ENCODE data around the gene PPIA. TPM values are rescaled to one million over a fixed set of nuclear protein-coding genes. Genes with fewer than 3 reads are reported as not detected.
A peak's percentile ranks its signal among the peaks of the same experiment; 100 is the strongest.

Gene PPIA
- 5,336 and 5,878 TPM in 2 replicates for total RNA-seq (2014; rRNA removed; shearing (Covaris generic))
- polyA plus RNA-seq (2015; cell fraction: cytosol; rRNA removed), result 6,834 and 7,121 TPM in 2 replicates
- 3,642 and 4,242 TPM in 2 replicates for polyA plus RNA-seq (2015; cell fraction: nucleus; rRNA removed)

- DNase-seq (ENCODE audit: low read depth), result peak; percentile 93
These were observed at the start of gene PPIA for GRCh38 chr7:44796504-44797328. Gene PPIA, plus strand, starts transcription at chr7:44796681. Its CDS starts 44 bp downstream, at chr7:44796725.

DNA sequence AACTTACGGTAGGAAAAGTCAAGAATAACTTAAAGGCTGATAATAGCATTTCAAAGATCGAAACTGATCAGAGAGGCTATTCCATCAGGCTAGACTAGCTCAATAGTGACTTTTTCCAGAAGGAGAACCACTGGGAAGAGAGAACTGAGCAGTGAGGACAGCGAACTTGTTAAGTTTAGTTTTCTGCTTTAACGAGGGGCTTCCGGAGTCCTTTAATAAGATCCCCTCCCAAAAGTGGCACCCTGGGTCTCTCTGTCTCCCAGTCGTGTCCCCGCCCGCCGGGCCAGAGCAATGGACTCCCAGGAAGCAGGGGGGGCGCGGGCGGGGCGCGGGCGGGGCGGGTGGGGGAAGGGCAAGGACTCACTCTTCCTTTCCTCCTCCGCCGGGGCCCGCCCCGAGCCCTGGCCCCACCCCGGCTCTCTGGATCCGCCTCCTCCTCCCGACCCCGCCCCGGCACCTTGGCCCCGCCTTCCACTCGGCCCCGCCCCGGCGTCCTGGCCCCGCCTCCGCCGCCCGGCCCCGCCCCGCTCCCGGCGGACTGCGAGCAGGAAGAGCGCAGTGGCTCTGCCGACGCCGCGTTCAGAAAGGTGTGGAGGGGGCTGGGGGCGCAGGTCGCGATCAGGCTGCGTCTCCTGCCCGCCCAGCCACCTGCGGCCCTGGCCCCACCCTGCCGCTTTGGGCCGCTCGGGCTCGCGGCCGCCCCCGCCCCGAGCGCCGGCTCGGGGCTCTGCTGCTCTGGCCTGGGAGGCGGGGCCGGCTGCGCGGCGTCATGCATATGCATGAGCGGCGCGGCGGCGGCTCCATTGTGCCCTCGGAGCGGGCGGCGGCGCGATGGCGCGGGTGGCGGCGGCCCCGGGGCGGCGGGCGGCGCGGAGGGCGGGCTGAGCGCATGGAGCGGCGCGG, 48.2 kb upstream of the PPIA start, which contains the start of gene ZMIZ2:
ZMIZ2 (plus strand) TSS at position 803 of the 903 bp plus-strand sequence. CDS start 7,403 bp downstream, outside the sequence.
- DNase-seq (ENCODE audit: low read depth), result peak; percentile 76

DNA sequence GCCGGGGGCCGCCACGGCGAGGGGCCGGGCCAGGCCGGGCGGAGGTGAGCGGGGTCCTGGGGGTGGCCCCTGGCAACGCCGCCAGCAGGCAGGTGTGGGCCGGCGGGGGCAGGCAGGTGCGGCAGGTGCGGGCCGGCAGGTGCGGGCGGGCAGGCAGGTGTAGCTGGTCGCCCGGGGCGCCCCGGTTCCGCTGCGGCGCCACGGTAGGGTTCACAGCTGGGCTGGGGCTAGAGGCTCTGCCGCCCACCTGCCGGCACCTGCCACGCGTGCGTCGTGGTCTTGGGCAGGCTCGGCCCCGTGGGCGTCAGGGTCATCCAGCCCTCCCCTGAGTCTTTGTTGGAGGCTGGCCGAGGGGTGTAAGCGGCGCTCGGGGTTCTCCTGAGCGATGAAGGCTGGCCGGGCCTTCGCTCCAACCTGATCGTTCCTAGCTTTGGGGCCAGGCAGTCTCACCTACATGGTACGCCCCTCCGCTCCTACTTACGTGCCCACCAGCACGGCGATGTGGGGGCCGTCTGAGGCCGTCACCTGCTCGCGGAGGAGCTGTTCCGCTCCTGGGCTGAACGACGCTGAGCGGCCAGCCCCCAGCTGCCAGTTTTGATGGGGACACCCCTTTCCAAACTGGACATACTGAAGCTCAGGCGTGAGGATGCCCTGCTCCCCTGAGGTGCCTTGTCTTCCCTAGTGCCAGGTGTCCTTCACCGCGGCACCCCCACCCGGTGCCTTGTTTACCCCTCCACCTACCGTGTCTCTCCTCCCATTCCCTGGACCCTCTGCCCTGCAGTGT, 47.3 kb upstream of the PPIA start:
- no peak for DNase-seq (ENCODE audit: low read depth)

DNA sequence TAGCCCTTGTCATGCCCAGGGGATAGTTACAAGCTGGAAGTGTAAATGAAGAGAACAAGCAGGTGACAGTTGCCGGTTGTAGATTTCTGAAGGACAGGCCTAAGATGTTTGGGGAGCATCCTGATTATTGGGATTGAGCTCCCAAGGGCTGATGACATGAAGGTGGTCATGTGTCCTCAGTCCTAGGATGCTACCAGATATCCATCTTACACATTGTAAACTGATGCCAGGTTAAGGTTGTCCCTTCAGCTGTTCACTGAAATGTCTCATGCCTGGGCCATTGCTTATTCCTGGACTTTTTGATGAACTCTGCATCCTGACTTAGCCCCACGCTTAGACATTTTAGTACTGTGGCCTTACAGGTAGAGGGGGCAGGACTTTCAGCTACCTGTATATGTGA, 46.5 kb upstream of the PPIA start:
- no peak for DNase-seq (ENCODE audit: low read depth)

GRCh38 chr7:44750424-44750823, 46.1 kb upstream of the PPIA start:
- DNase-seq (ENCODE audit: low read depth), result no peak

GRCh38 chr7:44750921-44751571, 45.4 kb upstream of the PPIA start:
- no peak for DNase-seq (ENCODE audit: low read depth)

DNA sequence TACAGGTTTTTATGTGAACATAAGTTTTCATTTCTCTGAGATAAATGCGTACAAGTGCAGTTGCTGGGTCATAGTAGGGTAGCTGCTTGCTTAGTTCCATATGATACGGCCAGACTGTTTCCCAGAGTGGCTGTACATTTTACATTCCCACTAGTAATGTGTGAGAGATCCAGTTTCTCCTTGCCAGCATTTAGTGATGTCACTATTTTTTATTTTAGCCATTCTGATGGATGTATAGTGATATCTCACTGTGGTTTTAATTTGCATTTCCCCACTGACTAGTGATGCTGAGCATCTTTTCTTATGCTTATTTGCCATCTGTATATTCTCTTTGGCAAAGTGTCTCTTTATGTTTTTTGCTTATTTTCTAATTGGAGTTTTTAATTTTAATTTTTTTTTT, 43.7 kb upstream of the PPIA start:
- DNase-seq (ENCODE audit: low read depth), result no peak

- no peak for DNase-seq (ENCODE audit: low read depth)
These were observed 41.4 kb upstream of the PPIA start for GRCh38 chr7:44754802-44755697.

DNA sequence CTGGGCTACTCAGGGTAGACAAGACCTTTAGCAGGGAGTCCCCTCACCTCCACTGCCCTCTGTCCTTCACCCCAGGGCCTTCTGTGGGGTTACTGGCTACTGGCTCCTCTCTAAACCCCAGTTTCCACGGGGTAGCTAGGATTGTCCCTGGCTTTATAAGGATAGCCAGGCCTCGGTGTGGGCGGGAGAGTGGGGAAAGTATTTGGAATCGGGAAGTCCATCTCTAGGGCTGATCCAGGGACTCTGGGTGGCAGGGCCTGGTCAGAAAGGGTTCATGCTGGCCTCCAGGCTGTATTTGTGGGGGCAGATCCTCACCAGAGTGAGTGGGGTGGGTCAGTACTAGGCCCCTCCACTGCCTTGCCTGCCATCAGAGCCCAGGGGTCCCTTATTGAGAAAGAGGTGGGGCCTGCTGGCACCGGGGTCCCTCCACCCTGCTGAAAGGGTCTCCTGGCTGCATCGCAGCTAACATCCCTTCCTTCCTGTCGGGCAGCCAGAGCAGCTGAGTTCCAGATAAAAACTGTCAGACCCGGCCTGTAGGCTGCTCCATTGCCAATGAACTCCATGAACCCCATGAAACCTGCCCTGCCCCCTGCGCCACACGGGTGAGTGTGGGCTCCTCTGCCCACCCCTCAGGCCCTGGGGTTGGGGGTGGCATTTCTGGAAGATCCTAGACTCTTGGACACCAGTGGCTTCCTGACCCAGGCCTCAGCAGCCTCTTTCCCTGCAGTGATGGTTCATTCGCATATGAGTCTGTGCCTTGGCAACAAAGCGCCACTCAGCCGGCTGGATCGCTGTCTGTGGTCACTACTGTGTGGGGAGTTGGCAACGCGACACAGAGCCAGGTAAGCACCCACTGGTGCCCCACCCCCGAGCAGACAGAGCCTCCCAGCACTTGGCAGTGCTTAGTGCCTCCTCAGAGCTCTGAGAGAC, 40.5 kb upstream of the PPIA start:
- no peak for DNase-seq (ENCODE audit: low read depth)

DNA sequence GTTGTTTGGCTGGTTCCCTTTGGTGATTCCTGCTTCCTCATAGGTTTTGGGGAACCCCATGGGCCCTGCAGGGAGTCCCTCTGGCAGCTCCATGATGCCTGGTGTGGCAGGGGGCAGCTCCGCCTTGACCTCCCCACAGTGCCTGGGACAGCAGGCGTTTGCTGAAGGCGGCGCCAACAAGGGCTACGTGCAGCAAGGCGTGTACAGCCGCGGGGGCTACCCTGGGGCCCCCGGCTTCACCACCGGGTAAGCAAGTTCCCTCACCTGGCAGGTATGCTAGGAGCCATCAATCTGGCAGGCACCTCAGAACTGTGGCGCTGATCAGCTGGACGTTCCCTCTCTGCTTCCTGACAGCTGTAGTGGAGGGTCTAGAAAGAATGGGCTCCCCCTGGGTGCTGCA, 39.6 kb upstream of the PPIA start:
- no peak for DNase-seq (ENCODE audit: low read depth)

DNA sequence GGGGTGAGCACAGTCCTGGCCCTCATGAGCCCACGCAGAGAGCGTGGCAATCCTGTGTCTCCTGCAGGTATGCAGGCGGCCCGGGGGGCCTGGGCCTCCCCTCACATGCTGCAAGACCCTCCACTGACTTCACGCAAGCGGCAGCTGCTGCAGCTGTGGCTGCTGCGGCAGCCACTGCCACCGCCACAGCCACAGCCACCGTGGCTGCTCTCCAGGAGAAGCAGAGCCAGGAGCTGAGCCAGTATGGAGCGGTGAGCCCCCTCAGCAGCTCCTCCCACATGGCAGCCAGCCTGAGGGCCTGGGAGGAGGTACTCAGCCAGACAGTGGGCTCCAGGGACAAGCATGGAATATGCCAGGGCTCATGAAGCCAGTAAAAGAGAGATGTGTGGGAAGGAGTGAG, 39.2 kb upstream of the PPIA start:
- no peak for DNase-seq (ENCODE audit: low read depth)

- no peak for DNase-seq (ENCODE audit: low read depth)
These were observed 38.7 kb upstream of the PPIA start for GRCh38 chr7:44757739-44758138.

GRCh38 chr7:44759246-44759645, 37.2 kb upstream of the PPIA start:
- DNase-seq (ENCODE audit: low read depth), result no peak

GRCh38 chr7:44760034-44760580, 36.4 kb upstream of the PPIA start:
- DNase-seq (ENCODE audit: low read depth), result no peak

- DNase-seq (ENCODE audit: low read depth), result no peak
These were observed 35.0 kb upstream of the PPIA start for GRCh38 chr7:44761207-44762161.

GRCh38 chr7:44762300-44762699, 34.2 kb upstream of the PPIA start:
- DNase-seq (ENCODE audit: low read depth), result no peak
